GM23338 (cell line): ENCODE data around the gene DAND5. TPM values are rescaled to one million over a fixed set of nuclear protein-coding genes. Genes with fewer than 3 reads are reported as not detected.

Source experiments
- ATAC-seq: fragments of 200-7000 bp; cut with Tn5 transposase; 3 replicates; pipeline ENCODE4 v1.9.1; 2020
- DNase-seq: peaks from one replicate; pipeline ENCODE4 v3.0.0-alpha.2; 2015; ENCODE audit warnings: low spot score
- H2AFZ ChIP-seq: fragments of 200-600 bp; sonication (generic); 2 replicates; pipeline ENCODE4 v1.8.0; 2016; ENCODE audit warnings: antibody characterized with exemption, mild to moderate bottlenecking, moderate library complexity
- H3F3A ChIP-seq: fragments of 200-600 bp; sonication (generic); replicated peaks from 2 replicates; pipeline ENCODE4 v1.8.0; 2017; ENCODE audit warnings: antibody characterized with exemption, mixed run types, low read depth
- H3K27ac ChIP-seq: fragments of 200-600 bp; sonication (generic); 2 replicates; pipeline ENCODE4 v1.6.1; 2016; ENCODE audit warnings: low read depth
- H3K27me3 ChIP-seq: fragments of 200-600 bp; sonication (generic); 2 replicates; pipeline ENCODE4 v1.8.0; 2016; ENCODE audit warnings: mild to moderate bottlenecking, mixed run types, moderate library complexity; ENCODE audit not compliant: insufficient read depth
- H3K36me3 ChIP-seq: fragments of 200-600 bp; sonication (generic); 2 replicates; pipeline ENCODE4 v1.8.0; 2016; ENCODE audit warnings: mild to moderate bottlenecking; ENCODE audit not compliant: insufficient read depth
- H3K4me1 ChIP-seq: fragments of 200-600 bp; sonication (generic); 2 replicates; pipeline ENCODE4 v1.8.0; 2016; ENCODE audit warnings: mild to moderate bottlenecking, moderate library complexity; ENCODE audit not compliant: insufficient read depth
- H3K4me2 ChIP-seq: fragments of 200-600 bp; sonication (generic); 2 replicates; pipeline ENCODE4 v1.7.1; 2017; ENCODE audit warnings: mixed run types
- H3K4me3 ChIP-seq: fragments of 200-600 bp; sonication (generic); 2 replicates; pipeline ENCODE4 v1.6.1; 2016; ENCODE audit warnings: mixed run types
- H3K79me2 ChIP-seq: fragments of 200-600 bp; sonication (generic); replicated peaks from 2 replicates; pipeline ENCODE4 v1.8.0; 2017; ENCODE audit warnings: mild to moderate bottlenecking; ENCODE audit not compliant: insufficient read depth
- H3K9me2 ChIP-seq: fragments of 200-600 bp; sonication (generic); 2 replicates; pipeline ENCODE4 v1.8.0; 2017; ENCODE audit not compliant: insufficient read depth
- H4K20me1 ChIP-seq: fragments of 200-600 bp; sonication (generic); replicated peaks from 2 replicates; pipeline ENCODE4 v1.8.0; 2017; ENCODE audit warnings: mild to moderate bottlenecking; ENCODE audit not compliant: insufficient read depth
- H3K27ac Mint-ChIP-seq: 2 replicates; pipeline ENCODE4 v1.8.0; 2020; ENCODE audit warnings: inconsistent platforms, mild to moderate bottlenecking, moderate library complexity, mixed read lengths
- H3K27me3 Mint-ChIP-seq: 3 replicates; pipeline ENCODE4 v1.8.0; 2022; ENCODE audit warnings: low read depth, mild to moderate bottlenecking, moderate library complexity, mixed read lengths, inconsistent platforms; ENCODE audit not compliant: insufficient read depth, poor library complexity
- H3K36me3 Mint-ChIP-seq: 3 replicates; pipeline ENCODE4 v1.8.0; 2021; ENCODE audit warnings: low read depth, mild to moderate bottlenecking, inconsistent platforms, moderate library complexity, mixed read lengths
- H3K4me1 Mint-ChIP-seq: 3 replicates; pipeline ENCODE4 v1.8.0; 2020; ENCODE audit warnings: mild to moderate bottlenecking, inconsistent platforms, mixed read lengths
- H3K4me3 Mint-ChIP-seq: 3 replicates; pipeline ENCODE4 v1.8.0; 2021; ENCODE audit warnings: moderate library complexity, mild to moderate bottlenecking, inconsistent platforms, mixed read lengths
- H3K9me3 Mint-ChIP-seq: 3 replicates; pipeline ENCODE4 v1.8.0; 2020; ENCODE audit warnings: moderate library complexity, mild to moderate bottlenecking, inconsistent platforms, mixed read lengths
- CREB1 ChIP-seq: fragments of 250-450 bp; sonication (Bioruptor Pico); IDR thresholded peaks from 2 replicates; pipeline ENCODE4 v1.5.0; 2020; ENCODE audit warnings: low read depth, mild to moderate bottlenecking, moderate library complexity
- ETS1 ChIP-seq: IDR thresholded peaks from 2 replicates; pipeline ENCODE4 v1.6.1; 2016; ENCODE audit warnings: antibody characterized with exemption
- EZH2 ChIP-seq: fragments of 200-600 bp; sonication (generic); IDR thresholded peaks from one replicate; pipeline ENCODE4 v1.8.0; 2017; ENCODE audit warnings: antibody characterized with exemption, mild to moderate bottlenecking, low read depth; ENCODE audit not compliant: unreplicated experiment
- EZH2phosphoT487 ChIP-seq: fragments of 200-600 bp; sonication (generic); IDR thresholded peaks from one replicate; pipeline ENCODE4 v1.8.1; 2018; ENCODE audit warnings: antibody characterized with exemption; ENCODE audit not compliant: unreplicated experiment
- JUNB ChIP-seq: IDR thresholded peaks from one replicate; pipeline ENCODE4 v1.6.1; 2016; ENCODE audit warnings: antibody characterized with exemption; ENCODE audit not compliant: unreplicated experiment
- NANOG ChIP-seq: IDR thresholded peaks from 2 replicates; pipeline ENCODE4 v1.6.1; 2016; ENCODE audit warnings: antibody characterized with exemption, borderline replicate concordance
- POLR2AphosphoS5 ChIP-seq: IDR thresholded peaks from 2 replicates; pipeline ENCODE4 v1.6.1; 2016; ENCODE audit warnings: antibody characterized with exemption, low read depth
- STAT1 ChIP-seq: IDR thresholded peaks from one replicate; pipeline ENCODE4 v1.6.1; 2016; ENCODE audit warnings: antibody characterized with exemption; ENCODE audit not compliant: unreplicated experiment
- ZNF114 ChIP-seq: fragments of 250-450 bp; sonication (Bioruptor Pico); IDR thresholded peaks from 2 replicates; pipeline ENCODE4 v1.5.0; 2020; ENCODE audit warnings: mild to moderate bottlenecking, moderate library complexity
- ZNF331 ChIP-seq: fragments of 250-450 bp; sonication (Bioruptor Pico); IDR thresholded peaks from 2 replicates; pipeline ENCODE4 v1.5.0; 2020; ENCODE audit warnings: low read depth, mild to moderate bottlenecking, moderate library complexity
- long read RNA-seq: library from polyadenylated mRNA; unstranded; transcript quantifications from one replicate; pipeline ENCODE4 v2.0.0, GENCODE V29; 2020; ENCODE audit not compliant: unreplicated experiment
- polyA plus RNA-seq: library from polyadenylated mRNA; unstranded; fragments of >200 nt; fragmentation: Nextera tagmentation; extraction: Ambion mirVana; gene quantifications from 2 replicates; pipeline ENCODE4 v1.2.1, GENCODE V29; 2016
- total RNA-seq: library from RNA; depleted of rRNA; stranded (reverse); fragments of >200 nt; shearing (Covaris generic); gene quantifications from 2 replicates; pipeline ENCODE4 v1.2.3, GENCODE V29; 2014; rRNA removed
- TF ChIP-seq, protein P1 (sequence below): IDR thresholded peaks from one replicate; pipeline ENCODE4 v1.6.1; 2018; ENCODE audit warnings: antibody characterized with exemption; ENCODE audit not compliant: unreplicated experiment
- TF ChIP-seq, protein P2 (sequence below), 2 experiments: fragments of 200-600 bp in 1 of 2; sonication (generic) in 1 of 2; conservative IDR thresholded peaks; 2 replicates each; pipeline versions ENCODE4 v1.5.1 to v1.6.1; 2016 to 2017; ENCODE audit warnings: antibody characterized with exemption in 2 of 2, low read depth in 2 of 2, mild to moderate bottlenecking in 2 of 2, moderate library complexity in 1 of 2

The DAND5 gene
- total RNA-seq (0.28 TPM in 1 of 2 replicates, not detected in the other), polyA plus RNA-seq (0.10 and 0.18 TPM in 2 replicates)
- long read RNA-seq, partial matches to known transcripts = 0 of 1 reads
- long read RNA-seq, other reads (novel, unspliced or antisense) = 1 of 1 reads

- Histone ChIP-seq H2AFZ (0 out of 2 replicates have a peak within 1 kb of the TSS, but pooled peaks have one; percentile 10), H3K27ac (no peak within 1 kb of the TSS), H3K4me3 (no peak within 1 kb of the TSS), H3K36me3 (no peaks in the 10 kb centered on the region), H4K20me1 (no peaks in the 10 kb centered on the region), H3K9me2 (no peaks in the 10 kb centered on the region), H3K4me2 (no peak within 1 kb of the TSS), H3K27me3 (no peaks in the 10 kb centered on the region), H3K4me1 (no peaks in the 10 kb centered on the region; the same call in 1 of the 2 replicates), H3F3A (no peaks in the 10 kb centered on the region), H3K79me2 (no peaks in the 10 kb centered on the region)
- TF ChIP-seq, protein P1, sequence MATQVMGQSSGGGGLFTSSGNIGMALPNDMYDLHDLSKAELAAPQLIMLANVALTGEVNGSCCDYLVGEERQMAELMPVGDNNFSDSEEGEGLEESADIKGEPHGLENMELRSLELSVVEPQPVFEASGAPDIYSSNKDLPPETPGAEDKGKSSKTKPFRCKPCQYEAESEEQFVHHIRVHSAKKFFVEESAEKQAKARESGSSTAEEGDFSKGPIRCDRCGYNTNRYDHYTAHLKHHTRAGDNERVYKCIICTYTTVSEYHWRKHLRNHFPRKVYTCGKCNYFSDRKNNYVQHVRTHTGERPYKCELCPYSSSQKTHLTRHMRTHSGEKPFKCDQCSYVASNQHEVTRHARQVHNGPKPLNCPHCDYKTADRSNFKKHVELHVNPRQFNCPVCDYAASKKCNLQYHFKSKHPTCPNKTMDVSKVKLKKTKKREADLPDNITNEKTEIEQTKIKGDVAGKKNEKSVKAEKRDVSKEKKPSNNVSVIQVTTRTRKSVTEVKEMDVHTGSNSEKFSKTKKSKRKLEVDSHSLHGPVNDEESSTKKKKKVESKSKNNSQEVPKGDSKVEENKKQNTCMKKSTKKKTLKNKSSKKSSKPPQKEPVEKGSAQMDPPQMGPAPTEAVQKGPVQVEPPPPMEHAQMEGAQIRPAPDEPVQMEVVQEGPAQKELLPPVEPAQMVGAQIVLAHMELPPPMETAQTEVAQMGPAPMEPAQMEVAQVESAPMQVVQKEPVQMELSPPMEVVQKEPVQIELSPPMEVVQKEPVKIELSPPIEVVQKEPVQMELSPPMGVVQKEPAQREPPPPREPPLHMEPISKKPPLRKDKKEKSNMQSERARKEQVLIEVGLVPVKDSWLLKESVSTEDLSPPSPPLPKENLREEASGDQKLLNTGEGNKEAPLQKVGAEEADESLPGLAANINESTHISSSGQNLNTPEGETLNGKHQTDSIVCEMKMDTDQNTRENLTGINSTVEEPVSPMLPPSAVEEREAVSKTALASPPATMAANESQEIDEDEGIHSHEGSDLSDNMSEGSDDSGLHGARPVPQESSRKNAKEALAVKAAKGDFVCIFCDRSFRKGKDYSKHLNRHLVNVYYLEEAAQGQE = no peak
- TF ChIP-seq EZH2 (no peak), POLR2AphosphoS5 (no peak), ZNF114 (CRISPR knock-in tag) (no peak), CREB1 (CRISPR knock-in tag) (no peak), ZNF331 (CRISPR knock-in tag) (no peak), NANOG (no peak), STAT1 (no peak), JUNB (no peak), ETS1 (no peak), EZH2phosphoT487 (no peak)
- TF ChIP-seq, protein P2, sequence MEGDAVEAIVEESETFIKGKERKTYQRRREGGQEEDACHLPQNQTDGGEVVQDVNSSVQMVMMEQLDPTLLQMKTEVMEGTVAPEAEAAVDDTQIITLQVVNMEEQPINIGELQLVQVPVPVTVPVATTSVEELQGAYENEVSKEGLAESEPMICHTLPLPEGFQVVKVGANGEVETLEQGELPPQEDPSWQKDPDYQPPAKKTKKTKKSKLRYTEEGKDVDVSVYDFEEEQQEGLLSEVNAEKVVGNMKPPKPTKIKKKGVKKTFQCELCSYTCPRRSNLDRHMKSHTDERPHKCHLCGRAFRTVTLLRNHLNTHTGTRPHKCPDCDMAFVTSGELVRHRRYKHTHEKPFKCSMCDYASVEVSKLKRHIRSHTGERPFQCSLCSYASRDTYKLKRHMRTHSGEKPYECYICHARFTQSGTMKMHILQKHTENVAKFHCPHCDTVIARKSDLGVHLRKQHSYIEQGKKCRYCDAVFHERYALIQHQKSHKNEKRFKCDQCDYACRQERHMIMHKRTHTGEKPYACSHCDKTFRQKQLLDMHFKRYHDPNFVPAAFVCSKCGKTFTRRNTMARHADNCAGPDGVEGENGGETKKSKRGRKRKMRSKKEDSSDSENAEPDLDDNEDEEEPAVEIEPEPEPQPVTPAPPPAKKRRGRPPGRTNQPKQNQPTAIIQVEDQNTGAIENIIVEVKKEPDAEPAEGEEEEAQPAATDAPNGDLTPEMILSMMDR (conservative IDR thresholded peaks at IDR 0.05; ENCODE audit: low read depth in 2 of 2) = no peak
- H3K9me3 Mint-ChIP-seq = no peaks in the 10 kb centered on the region
- H3K27me3 Mint-ChIP-seq = peaks cover 5% of the 10 kb centered on the region
- DNase-seq (peak; percentile 34), ATAC-seq (no peak)
- no peak within 1 kb of the TSS for H3K27ac Mint-ChIP-seq
- H3K4me3 Mint-ChIP-seq = no peak within 1 kb of the TSS; the same call in 2 of the 3 replicates
- no peaks in the 10 kb centered on the region for H3K36me3 Mint-ChIP-seq
- H3K4me1 Mint-ChIP-seq = peaks cover 3% of the 10 kb centered on the region; the same call in 2 of the 3 replicates
Observed at GRCh38 chr19:12969292-12969988, at the start of gene DAND5. Gene DAND5 (plus strand): TSS chr19:12969576. CDS start chr19:12969661, 85 bp downstream.
